ENCODE data around the gene LRRC31.

- TF ChIP-seq, protein P1, sequence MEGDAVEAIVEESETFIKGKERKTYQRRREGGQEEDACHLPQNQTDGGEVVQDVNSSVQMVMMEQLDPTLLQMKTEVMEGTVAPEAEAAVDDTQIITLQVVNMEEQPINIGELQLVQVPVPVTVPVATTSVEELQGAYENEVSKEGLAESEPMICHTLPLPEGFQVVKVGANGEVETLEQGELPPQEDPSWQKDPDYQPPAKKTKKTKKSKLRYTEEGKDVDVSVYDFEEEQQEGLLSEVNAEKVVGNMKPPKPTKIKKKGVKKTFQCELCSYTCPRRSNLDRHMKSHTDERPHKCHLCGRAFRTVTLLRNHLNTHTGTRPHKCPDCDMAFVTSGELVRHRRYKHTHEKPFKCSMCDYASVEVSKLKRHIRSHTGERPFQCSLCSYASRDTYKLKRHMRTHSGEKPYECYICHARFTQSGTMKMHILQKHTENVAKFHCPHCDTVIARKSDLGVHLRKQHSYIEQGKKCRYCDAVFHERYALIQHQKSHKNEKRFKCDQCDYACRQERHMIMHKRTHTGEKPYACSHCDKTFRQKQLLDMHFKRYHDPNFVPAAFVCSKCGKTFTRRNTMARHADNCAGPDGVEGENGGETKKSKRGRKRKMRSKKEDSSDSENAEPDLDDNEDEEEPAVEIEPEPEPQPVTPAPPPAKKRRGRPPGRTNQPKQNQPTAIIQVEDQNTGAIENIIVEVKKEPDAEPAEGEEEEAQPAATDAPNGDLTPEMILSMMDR (IDR thresholded peaks at IDR 0.05), result no peak
- TF ChIP-seq POLR2A (IDR thresholded peaks at IDR 0.05; ENCODE audit: low read depth) (no peak), EP300 (IDR thresholded peaks at IDR 0.05) (no peak), POLR2AphosphoS5 (IDR thresholded peaks at IDR 0.05) (no peak)
These were observed 43.6 kb upstream of the LRRC31 start for GRCh38 chr3:169913323-169913722.

Measured in esophagus muscularis mucosa (tissue), 4 donors.